Subcutaneous abdominal adipose tissue (tissue), 5 donors: ENCODE results near the gene SPATA18.
A peak's percentile ranks its signal among the peaks of the same experiment; 100 is the strongest.

Source experiments
- H3K27ac ChIP-seq: one replicate; pipeline ENCODE4 v1.7.0; 2013; ENCODE audit warnings: low read depth, mild to moderate bottlenecking, inconsistent platforms, low read length, moderate library complexity
- H3K27me3 ChIP-seq, 5 donors: one replicate each; pipeline ENCODE4 v1.7.0; 2013; ENCODE audit warnings: low read length in 5 of 5, inconsistent platforms in 1 of 5; ENCODE audit not compliant: control insufficient read depth in 5 of 5, insufficient read depth in 4 of 5
- H3K36me3 ChIP-seq, 5 donors: one replicate each; pipeline ENCODE4 v1.7.0; 2013; ENCODE audit warnings: low read length in 5 of 5; ENCODE audit not compliant: control insufficient read depth in 5 of 5, insufficient read depth in 5 of 5
- H3K4me1 ChIP-seq, 5 donors: one replicate each; pipeline ENCODE4 v1.7.0; 2013; ENCODE audit warnings: low read length in 5 of 5, mild to moderate bottlenecking in 3 of 5, moderate library complexity in 1 of 5; ENCODE audit not compliant: control insufficient read depth in 5 of 5, insufficient read depth in 5 of 5
- H3K4me3 ChIP-seq, 5 donors: one replicate each; pipeline ENCODE4 v1.7.0; 2013; ENCODE audit warnings: low read length in 5 of 5, low read depth in 1 of 5
- H3K9ac ChIP-seq, 5 donors: one replicate each; pipeline ENCODE4 v1.7.0; 2013; ENCODE audit warnings: low read length in 5 of 5, mild to moderate bottlenecking in 4 of 5, moderate library complexity in 3 of 5
- H3K9me3 ChIP-seq, 5 donors: one replicate each; pipeline ENCODE4 v1.7.0; 2013; ENCODE audit warnings: low read length in 5 of 5; ENCODE audit not compliant: control insufficient read depth in 5 of 5
- donor health status: healthy.
- donor health status: healthy.
- donor health status: healthy.
- donor health status: healthy.
- donor health status: healthy.

Gene SPATA18

DNA sequence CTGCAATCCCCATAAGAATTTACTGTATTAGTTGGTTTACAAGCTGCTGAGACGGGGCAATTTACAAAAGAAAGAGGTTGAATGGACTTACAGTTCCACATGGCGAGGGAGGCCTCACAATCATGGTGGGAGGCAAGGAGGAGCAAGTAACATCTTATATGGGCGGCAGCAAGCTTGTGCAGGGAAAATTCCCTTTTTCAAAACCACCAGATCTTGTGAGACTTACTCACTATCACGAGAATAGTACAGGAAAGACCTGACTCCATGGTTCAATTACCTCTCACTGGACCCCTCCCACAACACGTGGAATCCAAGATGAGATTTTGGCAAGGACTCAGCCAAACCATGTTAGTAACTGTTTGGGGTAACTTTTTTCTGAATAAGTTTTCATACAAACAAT lies 1.8 kb upstream of the SPATA18 start:
- Histone ChIP-seq H3K4me3 (no peak overlapping the region), H3K27ac (no peak overlapping the region), H3K27me3 (peaks cover 0 to 5% (median 3%) of the 10 kb centered on the region in 5 donors), H3K4me1 (peaks cover 0 to 21% (median 18%) of the 10 kb centered on the region in 5 donors), H3K36me3 (no peaks in the 10 kb centered on the region), H3K9me3 (no peaks in the 10 kb centered on the region), H3K9ac (no peak overlapping the region)

DNA sequence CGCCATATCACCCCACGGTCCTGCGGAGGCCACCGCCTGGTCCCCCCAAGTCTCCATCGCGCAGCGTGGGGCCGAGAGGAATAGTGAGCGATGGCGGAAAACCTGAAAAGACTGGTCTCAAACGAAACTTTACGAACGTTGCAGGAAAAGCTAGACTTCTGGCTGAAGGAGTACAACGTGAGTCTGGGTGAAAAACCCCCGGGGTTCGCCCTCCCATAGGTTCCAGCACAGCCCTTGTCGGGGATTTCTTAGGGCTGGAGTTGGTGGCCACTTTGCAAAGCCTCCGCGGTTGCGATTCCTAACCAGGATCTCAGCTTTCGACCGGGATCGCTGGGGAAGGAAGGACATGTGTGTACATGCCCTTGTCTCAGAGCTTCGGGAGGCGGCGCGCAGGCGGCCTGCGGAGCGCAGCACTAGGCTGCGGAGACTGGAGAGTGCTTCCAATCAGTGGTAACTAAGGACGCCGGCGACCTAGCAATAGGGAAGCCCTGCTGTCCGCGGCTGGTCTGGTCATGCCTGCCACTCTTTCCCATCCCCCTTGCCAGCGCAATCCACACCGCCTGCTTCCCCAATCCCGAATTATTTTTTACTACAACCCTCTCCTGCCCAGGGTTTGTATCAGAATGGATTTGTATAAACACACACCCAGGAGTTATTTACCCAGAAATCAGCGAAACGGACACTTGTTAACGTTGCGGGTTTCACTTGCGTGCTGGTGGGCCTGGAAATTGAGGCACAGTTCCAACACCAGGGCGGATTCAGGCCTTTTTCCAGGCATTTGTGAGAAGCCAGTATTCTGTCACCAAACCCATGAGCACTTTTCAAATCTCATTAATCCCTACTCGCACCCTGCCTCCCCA lies 741 bp downstream of the SPATA18 start:
- H3K4me3 ChIP-seq: peak overlapping the region; percentile 65 to 85 (median 79)
- H3K36me3 ChIP-seq: no peaks in the 10 kb centered on the region
- peak overlapping the region; percentile 37 for H3K27ac ChIP-seq
- H3K9me3 ChIP-seq: no peaks in the 10 kb centered on the region
- H3K4me1 ChIP-seq: peaks cover 0 to 21% (median 18%) of the 10 kb centered on the region in 5 donors
- peaks cover 0 to 5% (median 3%) of the 10 kb centered on the region in 5 donors for H3K27me3 ChIP-seq
- peak overlapping the region in 3 of 5 donors; percentile 40 to 69 (median 61) for H3K9ac ChIP-seq

DNA sequence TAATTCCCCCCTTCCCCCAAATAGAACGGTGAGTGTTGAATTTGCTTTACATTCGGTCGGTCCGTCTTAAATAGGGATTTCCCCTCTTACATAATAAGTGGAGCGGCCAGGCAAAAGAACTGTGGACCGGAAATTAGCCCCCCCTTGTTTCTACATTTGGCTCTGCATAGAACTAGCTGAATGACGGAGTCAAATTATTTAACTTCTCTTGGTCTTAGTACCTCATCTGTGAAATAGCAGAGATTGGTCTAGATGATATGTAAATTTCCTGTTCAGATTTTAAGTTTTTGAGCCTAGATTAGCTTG lies 1.3 kb downstream of the SPATA18 start:
- no peaks in the 10 kb centered on the region for H3K36me3 ChIP-seq
- no peak overlapping the region for H3K9ac ChIP-seq
- H3K27ac ChIP-seq: no peak overlapping the region
- peaks cover 0 to 5% (median 3%) of the 10 kb centered on the region in 5 donors for H3K27me3 ChIP-seq
- H3K4me3 ChIP-seq: peak overlapping the region; percentile 46 to 85 (median 79)
- peaks cover 0 to 26% (median 18%) of the 10 kb centered on the region in 5 donors for H3K4me1 ChIP-seq
- no peaks in the 10 kb centered on the region for H3K9me3 ChIP-seq

DNA sequence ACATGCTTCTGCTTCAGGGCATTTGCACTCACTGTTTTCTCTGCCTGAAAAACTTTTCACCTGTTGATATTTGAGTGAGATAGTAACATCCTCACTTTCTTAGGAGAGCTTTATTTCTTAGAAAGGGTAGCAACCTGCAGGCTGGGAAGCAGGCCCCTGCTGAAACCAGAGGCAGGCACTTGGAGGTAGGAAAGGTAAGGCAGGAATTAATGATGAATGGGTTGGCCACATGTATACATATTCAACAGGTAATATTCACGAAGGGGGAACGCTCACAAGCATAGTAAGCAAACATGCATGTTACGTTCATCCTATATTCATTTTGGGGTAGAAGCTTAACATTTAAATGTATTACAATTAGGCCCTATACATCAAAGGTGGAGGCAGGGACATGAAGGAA lies 3.1 kb downstream of the SPATA18 start:
- Histone ChIP-seq H3K4me1 (peaks cover 0 to 35% (median 27%) of the 10 kb centered on the region in 5 donors), H3K9ac (no peak overlapping the region), H3K9me3 (no peaks in the 10 kb centered on the region), H3K4me3 (no peak overlapping the region), H3K36me3 (no peaks in the 10 kb centered on the region), H3K27ac (no peak overlapping the region), H3K27me3 (peaks cover 0 to 2% (median under 1%) of the 10 kb centered on the region in 5 donors)

DNA sequence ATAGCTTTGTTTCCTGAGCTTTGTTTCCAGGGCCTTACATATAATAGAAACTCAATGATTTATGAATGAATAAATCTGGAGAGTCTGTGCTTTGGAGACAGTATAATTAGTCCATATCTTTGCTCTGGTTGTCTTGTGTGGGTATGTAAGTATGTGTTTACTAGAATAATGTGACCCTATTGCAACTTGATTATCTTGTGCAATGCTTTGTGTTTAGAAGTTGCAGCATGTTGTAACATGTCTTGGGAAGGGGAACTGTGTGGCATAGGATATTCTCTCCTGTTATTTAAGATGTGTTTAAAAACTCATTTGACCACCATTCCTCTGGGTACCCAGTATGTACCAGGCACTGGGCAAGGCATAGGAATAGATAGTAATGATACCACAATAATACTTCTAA lies 6.1 kb downstream of the SPATA18 start:
- peaks cover 0 to 22% (median 18%) of the 10 kb centered on the region in 5 donors for H3K4me1 ChIP-seq

DNA sequence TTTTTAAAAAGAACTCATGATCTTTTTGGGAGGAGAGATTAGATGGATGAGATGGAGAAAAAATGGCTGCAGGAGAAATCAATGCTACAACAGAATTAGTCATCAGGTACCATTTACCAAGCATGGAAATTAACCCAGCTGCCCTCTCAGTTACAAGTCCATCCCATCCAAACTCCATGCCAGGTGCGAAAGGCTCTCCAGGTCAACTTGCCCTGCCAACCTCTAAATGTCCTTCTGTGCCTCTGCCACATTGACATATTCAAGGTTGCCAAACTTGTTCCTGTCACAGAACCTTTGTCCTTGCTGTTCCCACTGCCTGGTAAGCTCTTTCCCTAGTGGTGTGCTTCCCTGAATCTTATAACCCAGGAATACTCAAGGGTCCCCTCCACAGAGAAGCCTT lies 7.2 kb downstream of the SPATA18 start:
- Histone ChIP-seq H3K36me3 (no peaks in the 10 kb centered on the region), H3K9ac (no peak overlapping the region), H3K4me3 (no peak overlapping the region), H3K4me1 (peaks cover 0 to 16% (median 13%) of the 10 kb centered on the region in 5 donors), H3K27me3 (no peaks in the 10 kb centered on the region), H3K27ac (no peak overlapping the region), H3K9me3 (no peaks in the 10 kb centered on the region)

More for the DNA sequence above, 6.1 kb downstream of the SPATA18 start:
- Histone ChIP-seq H3K9me3 (no peaks in the 10 kb centered on the region), H3K27ac (no peak overlapping the region), H3K27me3 (no peaks in the 10 kb centered on the region), H3K36me3 (no peaks in the 10 kb centered on the region), H3K4me3 (no peak overlapping the region), H3K9ac (no peak overlapping the region)

DNA sequence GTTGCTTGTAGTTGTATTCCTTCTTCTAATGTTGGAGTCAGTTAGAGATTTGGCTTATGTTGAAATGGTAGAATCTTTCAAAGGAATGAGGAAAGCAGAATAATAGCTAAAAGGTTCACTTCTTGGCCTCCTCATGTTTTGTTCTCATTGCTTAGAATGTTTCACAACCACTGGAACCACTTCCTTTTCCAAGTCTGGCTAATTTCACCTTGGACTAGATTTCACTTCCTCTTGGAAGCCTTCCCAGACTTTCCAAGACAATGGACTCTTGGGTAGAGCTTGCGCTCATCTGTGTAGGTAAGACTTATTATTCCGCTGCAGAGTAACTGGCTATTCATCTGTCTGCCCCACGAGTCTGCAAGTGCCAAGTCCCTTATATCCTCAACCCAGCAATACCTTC lies 8.3 kb downstream of the SPATA18 start:
- peak overlapping the region; percentile 1 for H3K27ac ChIP-seq

DNA sequence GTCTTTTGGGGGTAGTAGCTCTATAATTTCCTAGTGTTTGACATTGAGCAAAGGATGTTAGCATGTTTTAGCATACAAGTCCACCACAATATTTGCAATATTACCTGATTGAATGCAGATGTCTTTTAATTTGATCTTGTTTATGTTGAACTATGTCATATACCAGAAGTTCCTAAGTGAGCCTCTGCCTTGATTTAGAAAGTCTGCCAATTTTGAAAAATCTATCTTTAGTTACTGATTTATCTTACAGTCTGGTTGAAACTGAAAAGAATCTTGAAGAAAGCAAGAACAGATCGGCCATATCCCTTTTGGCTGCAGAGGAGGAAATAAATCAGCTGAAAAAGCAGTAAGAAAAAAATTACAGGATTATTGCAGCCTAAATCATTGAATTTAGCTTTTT lies 18.5 kb downstream of the SPATA18 start:
- Histone ChIP-seq H3K27ac (no peak overlapping the region), H3K27me3 (peaks cover 0 to 3% (median 0%) of the 10 kb centered on the region in 5 donors), H3K36me3 (peaks cover 0 to 5% (median 0%) of the 10 kb centered on the region in 5 donors), H3K9ac (no peak overlapping the region), H3K9me3 (no peaks in the 10 kb centered on the region), H3K4me1 (peaks cover 0 to 4% (median 0%) of the 10 kb centered on the region in 5 donors), H3K4me3 (no peak overlapping the region)

More for the DNA sequence above, 8.3 kb downstream of the SPATA18 start:
- Histone ChIP-seq H3K4me1 (peaks cover 0 to 16% (median 13%) of the 10 kb centered on the region in 5 donors), H3K9me3 (no peaks in the 10 kb centered on the region), H3K36me3 (no peaks in the 10 kb centered on the region), H3K27me3 (no peaks in the 10 kb centered on the region), H3K9ac (no peak overlapping the region), H3K4me3 (no peak overlapping the region)

DNA sequence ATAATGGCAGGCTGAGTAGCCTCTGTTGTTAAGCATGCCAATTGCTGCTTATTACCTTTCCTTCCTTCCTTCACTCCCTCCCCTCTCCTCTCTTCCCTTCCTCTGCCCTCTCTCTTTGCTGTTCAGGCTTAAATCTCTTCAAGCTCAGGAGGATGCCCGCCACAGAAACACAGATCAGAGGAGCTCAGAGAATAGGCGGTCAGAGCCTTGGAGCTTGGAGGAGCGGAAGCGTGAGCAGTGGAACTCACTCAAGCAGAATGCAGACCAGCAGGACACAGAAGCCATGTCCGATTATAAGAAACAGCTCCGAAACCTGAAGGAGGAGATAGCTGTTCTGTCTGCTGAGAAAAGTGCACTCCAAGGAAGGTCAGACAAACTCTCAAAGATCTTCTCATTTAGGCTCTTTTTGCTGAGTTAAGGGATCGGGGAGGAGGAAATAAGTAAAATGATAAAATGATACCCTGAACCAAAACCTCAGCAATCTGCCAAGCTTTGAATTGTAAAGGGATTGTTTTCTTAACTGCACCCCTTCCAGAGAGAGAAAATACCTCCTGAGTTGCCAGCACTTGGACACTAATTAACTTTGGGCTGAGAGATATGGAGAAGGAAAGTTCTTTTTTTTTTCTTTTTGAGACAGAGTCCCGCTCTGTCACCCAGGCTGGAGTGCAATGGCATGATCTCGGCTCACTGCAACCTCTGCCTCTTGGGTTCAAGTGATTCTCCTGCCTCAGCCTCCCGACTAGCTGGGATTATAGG lies 20.9 kb downstream of the SPATA18 start:
- no peaks in the 10 kb centered on the region for H3K9me3 ChIP-seq
- peaks cover 0 to 9% (median 5%) of the 10 kb centered on the region in 5 donors for H3K4me1 ChIP-seq
- H3K27me3 ChIP-seq: peaks cover 2 to 8% (median 3%) of the 10 kb centered on the region in 5 donors
- H3K36me3 ChIP-seq: peaks cover 0 to 5% (median 0%) of the 10 kb centered on the region in 5 donors
- H3K9ac ChIP-seq: no peak overlapping the region
- no peak overlapping the region for H3K27ac ChIP-seq
- H3K4me3 ChIP-seq: no peak overlapping the region

DNA sequence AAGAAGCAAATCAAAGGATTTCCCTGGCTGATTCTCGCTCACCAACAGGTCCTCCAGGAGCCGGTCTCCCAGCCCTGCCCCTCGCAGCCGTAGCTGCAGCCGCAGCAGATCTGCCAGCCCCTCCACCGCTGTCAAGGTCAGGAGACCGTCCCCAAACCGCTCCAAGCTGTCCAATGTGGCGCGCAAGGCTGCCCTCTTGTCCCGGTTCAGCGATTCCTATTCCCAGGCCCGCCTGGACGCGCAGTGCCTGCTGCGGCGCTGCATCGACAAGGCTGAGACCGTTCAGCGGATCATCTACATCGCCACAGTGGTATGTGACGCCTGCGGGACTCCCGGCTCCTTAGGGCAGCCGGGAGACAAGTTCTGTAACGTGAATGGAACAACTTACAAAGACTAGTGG lies 25.6 kb downstream of the SPATA18 start:
- Histone ChIP-seq H3K27ac (no peak overlapping the region), H3K27me3 (peaks cover 2 to 8% (median 3%) of the 10 kb centered on the region in 5 donors), H3K36me3 (peaks cover 0 to 8% (median 0%) of the 10 kb centered on the region in 5 donors), H3K4me1 (peaks cover 0 to 9% (median 5%) of the 10 kb centered on the region in 5 donors), H3K9me3 (no peaks in the 10 kb centered on the region), H3K4me3 (peak overlapping the region in 3 of 5 donors; percentile 3 to 34 (median 13)), H3K9ac (no peak overlapping the region)
